Measurements from ENCODE around the gene LYPD8. TPM values are rescaled to one million over a fixed set of nuclear protein-coding genes. Genes with fewer than 3 reads are reported as not detected.

LYPD8 gene
- total RNA-seq, 1 experiment from 2014 or later = 2.4 TPM

- no peak for DNase-seq (ENCODE audit: low spot score)
Measured at GRCh38 chr1:248758352-248758751, 2.8 kb upstream of the LYPD8 start.

- DNase-seq (ENCODE audit: low spot score) = peak; percentile 56
Measured at GRCh38 chr1:248757784-248758195, 2.2 kb upstream of the LYPD8 start.

GRCh38 chr1:248756636-248757035, 1.1 kb upstream of the LYPD8 start:
- DNase-seq (ENCODE audit: low spot score) = no peak

- DNase-seq (ENCODE audit: low spot score) = no peak
Measured at GRCh38 chr1:248756151-248756550, 592 bp upstream of the LYPD8 start.

GRCh38 chr1:248753708-248754280, 1.8 kb downstream of the LYPD8 start:
- no peak for DNase-seq (ENCODE audit: low spot score)

GRCh38 chr1:248753029-248753594, 2.4 kb downstream of the LYPD8 start:
- DNase-seq (ENCODE audit: low spot score) = no peak

GRCh38 chr1:248752161-248753028, 3.2 kb downstream of the LYPD8 start:
- DNase-seq (ENCODE audit: low spot score) = peak; percentile 4

GRCh38 chr1:248751635-248752034, 3.9 kb downstream of the LYPD8 start:
- DNase-seq (ENCODE audit: low spot score) = no peak

- DNase-seq (ENCODE audit: low spot score) = no peak
Measured at GRCh38 chr1:248751142-248751541, 4.4 kb downstream of the LYPD8 start.

GRCh38 chr1:248750496-248750895, 5.1 kb downstream of the LYPD8 start:
- DNase-seq (ENCODE audit: low spot score) = no peak

GRCh38 chr1:248748211-248748610, 7.3 kb downstream of the LYPD8 start:
- DNase-seq (ENCODE audit: low spot score) = no peak

- no peak for DNase-seq (ENCODE audit: low spot score)
Measured at GRCh38 chr1:248740876-248741275, 14.7 kb downstream of the LYPD8 start.

GRCh38 chr1:248739572-248740205, 15.9 kb downstream of the LYPD8 start:
- DNase-seq (ENCODE audit: low spot score) = no peak

- no peak for DNase-seq (ENCODE audit: low spot score)
Measured at GRCh38 chr1:248737457-248737856, 18.1 kb downstream of the LYPD8 start.

GRCh38 chr1:248736977-248737376, 18.6 kb downstream of the LYPD8 start:
- DNase-seq (ENCODE audit: low spot score) = no peak

GRCh38 chr1:248733566-248733965, 22.0 kb downstream of the LYPD8 start:
- DNase-seq (ENCODE audit: low spot score) = no peak

- no peak for DNase-seq (ENCODE audit: low spot score)
Measured at GRCh38 chr1:248730507-248731335, 24.8 kb downstream of the LYPD8 start.

GRCh38 chr1:248714248-248714647, 41.3 kb downstream of the LYPD8 start:
- no peak for DNase-seq (ENCODE audit: low spot score)

- DNase-seq (ENCODE audit: low spot score) = no peak
Measured at GRCh38 chr1:248710305-248710900, 45.2 kb downstream of the LYPD8 start.

- no peak for DNase-seq (ENCODE audit: low spot score)
Measured at GRCh38 chr1:248704606-248705005, 51.0 kb downstream of the LYPD8 start.

GRCh38 chr1:248703674-248704073, 51.9 kb downstream of the LYPD8 start:
- DNase-seq (ENCODE audit: low spot score) = peak; percentile 6

Data from HT-29 (cell line).